ENCODE measurements around the gene FHOD3.

Gene FHOD3

DNA sequence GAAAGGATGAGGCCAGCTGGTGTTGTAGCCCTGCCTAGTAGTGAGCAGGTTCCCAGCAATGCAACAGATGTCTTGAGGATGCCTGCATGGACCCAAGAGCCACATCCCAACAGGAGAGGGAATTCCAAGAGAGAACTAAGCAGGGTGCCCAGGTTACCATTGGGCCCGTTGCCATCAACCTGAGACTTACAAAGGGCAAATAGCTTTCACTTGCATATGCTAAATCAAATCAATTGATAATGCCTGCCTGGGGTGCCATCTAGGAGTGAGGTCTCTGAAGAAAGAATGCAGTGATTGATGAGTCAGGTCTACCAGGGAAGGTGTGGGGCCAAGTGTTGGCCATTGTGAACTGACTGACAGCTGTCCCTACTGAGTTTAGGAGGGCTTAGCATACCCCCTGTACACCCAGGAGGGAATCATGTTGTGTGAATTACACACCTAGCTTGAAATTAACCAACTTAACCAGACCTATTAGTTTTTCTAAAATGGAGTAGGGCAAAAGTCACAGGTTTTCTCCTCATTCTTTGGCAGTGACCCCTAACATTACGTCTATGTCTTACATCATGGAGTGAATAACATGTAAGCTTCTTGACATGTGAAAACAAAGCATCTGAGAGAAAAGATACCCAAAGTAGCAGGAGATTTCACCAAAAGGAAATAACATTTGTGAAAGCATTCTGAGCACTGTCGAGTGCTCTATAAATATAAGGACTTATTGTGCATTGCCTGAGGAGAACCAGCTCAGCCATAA, 32.3 kb downstream of the FHOD3 start:
- TF ChIP-seq, protein P1, sequence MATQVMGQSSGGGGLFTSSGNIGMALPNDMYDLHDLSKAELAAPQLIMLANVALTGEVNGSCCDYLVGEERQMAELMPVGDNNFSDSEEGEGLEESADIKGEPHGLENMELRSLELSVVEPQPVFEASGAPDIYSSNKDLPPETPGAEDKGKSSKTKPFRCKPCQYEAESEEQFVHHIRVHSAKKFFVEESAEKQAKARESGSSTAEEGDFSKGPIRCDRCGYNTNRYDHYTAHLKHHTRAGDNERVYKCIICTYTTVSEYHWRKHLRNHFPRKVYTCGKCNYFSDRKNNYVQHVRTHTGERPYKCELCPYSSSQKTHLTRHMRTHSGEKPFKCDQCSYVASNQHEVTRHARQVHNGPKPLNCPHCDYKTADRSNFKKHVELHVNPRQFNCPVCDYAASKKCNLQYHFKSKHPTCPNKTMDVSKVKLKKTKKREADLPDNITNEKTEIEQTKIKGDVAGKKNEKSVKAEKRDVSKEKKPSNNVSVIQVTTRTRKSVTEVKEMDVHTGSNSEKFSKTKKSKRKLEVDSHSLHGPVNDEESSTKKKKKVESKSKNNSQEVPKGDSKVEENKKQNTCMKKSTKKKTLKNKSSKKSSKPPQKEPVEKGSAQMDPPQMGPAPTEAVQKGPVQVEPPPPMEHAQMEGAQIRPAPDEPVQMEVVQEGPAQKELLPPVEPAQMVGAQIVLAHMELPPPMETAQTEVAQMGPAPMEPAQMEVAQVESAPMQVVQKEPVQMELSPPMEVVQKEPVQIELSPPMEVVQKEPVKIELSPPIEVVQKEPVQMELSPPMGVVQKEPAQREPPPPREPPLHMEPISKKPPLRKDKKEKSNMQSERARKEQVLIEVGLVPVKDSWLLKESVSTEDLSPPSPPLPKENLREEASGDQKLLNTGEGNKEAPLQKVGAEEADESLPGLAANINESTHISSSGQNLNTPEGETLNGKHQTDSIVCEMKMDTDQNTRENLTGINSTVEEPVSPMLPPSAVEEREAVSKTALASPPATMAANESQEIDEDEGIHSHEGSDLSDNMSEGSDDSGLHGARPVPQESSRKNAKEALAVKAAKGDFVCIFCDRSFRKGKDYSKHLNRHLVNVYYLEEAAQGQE (IDR thresholded peaks at IDR 0.05; ENCODE audit: insufficient replicate concordance, low read depth), result no peak
- TF ChIP-seq SPI1 (IDR thresholded peaks at IDR 0.05; ENCODE audit: borderline replicate concordance, low read depth), result no peak
- TF ChIP-seq, protein P2, sequence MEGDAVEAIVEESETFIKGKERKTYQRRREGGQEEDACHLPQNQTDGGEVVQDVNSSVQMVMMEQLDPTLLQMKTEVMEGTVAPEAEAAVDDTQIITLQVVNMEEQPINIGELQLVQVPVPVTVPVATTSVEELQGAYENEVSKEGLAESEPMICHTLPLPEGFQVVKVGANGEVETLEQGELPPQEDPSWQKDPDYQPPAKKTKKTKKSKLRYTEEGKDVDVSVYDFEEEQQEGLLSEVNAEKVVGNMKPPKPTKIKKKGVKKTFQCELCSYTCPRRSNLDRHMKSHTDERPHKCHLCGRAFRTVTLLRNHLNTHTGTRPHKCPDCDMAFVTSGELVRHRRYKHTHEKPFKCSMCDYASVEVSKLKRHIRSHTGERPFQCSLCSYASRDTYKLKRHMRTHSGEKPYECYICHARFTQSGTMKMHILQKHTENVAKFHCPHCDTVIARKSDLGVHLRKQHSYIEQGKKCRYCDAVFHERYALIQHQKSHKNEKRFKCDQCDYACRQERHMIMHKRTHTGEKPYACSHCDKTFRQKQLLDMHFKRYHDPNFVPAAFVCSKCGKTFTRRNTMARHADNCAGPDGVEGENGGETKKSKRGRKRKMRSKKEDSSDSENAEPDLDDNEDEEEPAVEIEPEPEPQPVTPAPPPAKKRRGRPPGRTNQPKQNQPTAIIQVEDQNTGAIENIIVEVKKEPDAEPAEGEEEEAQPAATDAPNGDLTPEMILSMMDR (IDR thresholded peaks at IDR 0.05; ENCODE audit: insufficient read depth, low read length), result no peak
- TF ChIP-seq GABPA (IDR thresholded peaks at IDR 0.05; ENCODE audit: low read depth), result no peak
- no peak for TF ChIP-seq POLR2AphosphoS5 (IDR thresholded peaks at IDR 0.05; ENCODE audit: low read depth)
- H3K27me3 ChIP-seq (ENCODE audit: insufficient read depth, poor library complexity, severe bottlenecking), result no peaks in the 10 kb centered on the region
- DNase-seq (ENCODE audit: low read depth in 1 of 2, low spot score in 1 of 2), result no peak
- H3K27ac ChIP-seq (replicated peaks), result no peak overlapping the region
- H3K4me3 ChIP-seq (replicated peaks; ENCODE audit: insufficient read depth, low read length), result no peak overlapping the region

DNA sequence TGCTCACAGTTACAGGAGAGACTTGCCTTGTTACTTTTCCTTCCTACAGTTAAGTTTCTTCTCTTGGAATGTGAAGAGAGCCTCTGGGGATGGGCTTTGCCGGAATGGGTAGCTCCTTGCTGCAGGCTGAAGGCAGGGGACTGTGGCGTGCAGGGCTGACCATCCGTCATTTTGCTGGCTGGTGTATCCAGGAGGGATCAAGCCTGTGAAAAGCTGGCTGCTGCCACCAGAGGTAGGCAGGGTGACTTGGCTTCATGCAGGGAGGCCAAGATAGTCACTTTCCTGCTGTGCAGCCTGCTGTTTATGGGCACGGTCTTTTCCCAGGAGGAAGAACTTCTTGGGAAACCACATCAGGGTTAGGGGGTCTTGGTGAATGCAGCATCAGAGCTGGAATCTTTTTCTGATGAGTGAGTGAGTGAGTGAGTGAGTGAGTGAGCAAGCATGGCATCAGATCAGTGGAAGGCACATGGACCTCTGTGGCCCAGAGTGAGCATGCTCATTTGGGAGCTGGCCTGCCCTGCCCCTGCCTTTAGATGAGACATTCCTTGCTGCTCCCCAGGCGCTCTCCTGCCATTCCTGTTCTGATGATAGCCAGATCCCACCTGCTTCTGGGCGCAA, 33.0 kb downstream of the FHOD3 start:
- no peak for DNase-seq (ENCODE audit: low read depth in 1 of 2, low spot score in 1 of 2)
- H3K27ac ChIP-seq (replicated peaks), result no peak overlapping the region

DNA sequence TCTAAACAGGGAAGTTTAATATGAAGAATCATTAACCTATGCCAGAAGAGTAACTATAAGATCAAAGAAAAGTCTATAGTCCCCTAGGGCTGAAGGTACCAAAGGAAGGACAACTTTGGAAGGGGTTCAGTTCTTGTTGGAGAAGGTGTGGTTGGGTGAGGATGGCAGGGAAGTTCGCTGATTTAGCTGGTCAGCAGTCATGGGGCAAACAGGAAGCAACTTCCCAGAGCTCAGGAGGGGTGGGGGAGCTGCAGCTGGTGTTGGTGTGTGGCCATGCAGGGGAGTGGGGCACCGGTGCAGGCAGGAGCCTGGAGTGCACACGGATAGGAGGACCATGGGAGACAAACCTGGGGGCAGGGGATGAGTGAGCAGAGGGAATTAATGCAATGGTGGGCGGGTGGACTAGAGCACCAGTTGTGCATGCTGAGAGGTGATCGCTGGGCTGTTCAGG, 34.0 kb downstream of the FHOD3 start:
- TF ChIP-seq, protein P2 (IDR thresholded peaks at IDR 0.05; ENCODE audit: insufficient read depth, low read length), result no peak
- TF ChIP-seq, protein P1 (IDR thresholded peaks at IDR 0.05; ENCODE audit: insufficient replicate concordance, low read depth), result no peak
- TF ChIP-seq SPI1 (IDR thresholded peaks at IDR 0.05; ENCODE audit: borderline replicate concordance, low read depth) (no peak), POLR2AphosphoS5 (IDR thresholded peaks at IDR 0.05; ENCODE audit: low read depth) (no peak), GABPA (IDR thresholded peaks at IDR 0.05; ENCODE audit: low read depth) (no peak)
- DNase-seq (ENCODE audit: low read depth in 1 of 2, low spot score in 1 of 2), result no peak
- Histone ChIP-seq H3K27ac (replicated peaks) (no peak overlapping the region), H3K4me3 (replicated peaks; ENCODE audit: insufficient read depth, low read length) (no peak overlapping the region), H3K27me3 (ENCODE audit: insufficient read depth, poor library complexity, severe bottlenecking) (no peaks in the 10 kb centered on the region)

More for the DNA sequence above, 33.0 kb downstream of the FHOD3 start:
- Histone ChIP-seq H3K4me3 (replicated peaks; ENCODE audit: insufficient read depth, low read length) (no peak overlapping the region), H3K27me3 (ENCODE audit: insufficient read depth, poor library complexity, severe bottlenecking) (no peaks in the 10 kb centered on the region)
- TF ChIP-seq, protein P1 (IDR thresholded peaks at IDR 0.05; ENCODE audit: insufficient replicate concordance, low read depth), result no peak
- no peak for TF ChIP-seq GABPA (IDR thresholded peaks at IDR 0.05; ENCODE audit: low read depth)
- TF ChIP-seq SPI1 (IDR thresholded peaks at IDR 0.05; ENCODE audit: borderline replicate concordance, low read depth), result no peak
- TF ChIP-seq, protein P2 (IDR thresholded peaks at IDR 0.05; ENCODE audit: insufficient read depth, low read length), result no peak
- TF ChIP-seq POLR2AphosphoS5 (IDR thresholded peaks at IDR 0.05; ENCODE audit: low read depth), result no peak
